ENCODE measurements around the gene HCLS1.

The HCLS1 gene

GRCh38 chr3:121660356-121661171 is at the start of gene HCLS1:
Gene HCLS1, minus strand, starts transcription at chr3:121660903. Its CDS starts 2,556 bp downstream, at chr3:121658347.
- no peak for TF ChIP-seq CTCF (IDR thresholded peaks at IDR 0.05; ENCODE audit: low read depth, low read length)
- no peak within 1 kb of the TSS for H3K4me3 ChIP-seq (ENCODE audit: low read depth, low read length)

- no peak overlapping the region for H3K4me3 ChIP-seq (ENCODE audit: low read depth, low read length)
- TF ChIP-seq CTCF (IDR thresholded peaks at IDR 0.05; ENCODE audit: low read depth, low read length), result no peak
Measured at GRCh38 chr3:121710347-121710746, 49.6 kb upstream of the HCLS1 start.

GRCh38 chr3:121707531-121708273 is 47.0 kb upstream of the HCLS1 start:
- no peak overlapping the region for H3K4me3 ChIP-seq (ENCODE audit: low read depth, low read length)
- no peak for TF ChIP-seq CTCF (IDR thresholded peaks at IDR 0.05; ENCODE audit: low read depth, low read length)

GRCh38 chr3:121705541-121705940 is 44.8 kb upstream of the HCLS1 start:
- TF ChIP-seq CTCF (IDR thresholded peaks at IDR 0.05; ENCODE audit: low read depth, low read length), result no peak
- H3K4me3 ChIP-seq (ENCODE audit: low read depth, low read length), result no peak overlapping the region

GRCh38 chr3:121703973-121704372 is 43.3 kb upstream of the HCLS1 start:
- no peak overlapping the region for H3K4me3 ChIP-seq (ENCODE audit: low read depth, low read length)
- TF ChIP-seq CTCF (IDR thresholded peaks at IDR 0.05; ENCODE audit: low read depth, low read length), result no peak

GRCh38 chr3:121698901-121699300 is 38.2 kb upstream of the HCLS1 start:
- no peak overlapping the region for H3K4me3 ChIP-seq (ENCODE audit: low read depth, low read length)
- TF ChIP-seq CTCF (IDR thresholded peaks at IDR 0.05; ENCODE audit: low read depth, low read length), result no peak

- no peak for TF ChIP-seq CTCF (IDR thresholded peaks at IDR 0.05; ENCODE audit: low read depth, low read length)
Measured at GRCh38 chr3:121698476-121698875, 37.8 kb upstream of the HCLS1 start.

More at GRCh38 chr3:121698476-121698875, 37.8 kb upstream of the HCLS1 start:
- H3K4me3 ChIP-seq (ENCODE audit: low read depth, low read length), result no peak overlapping the region
